GM18511 (cell line): Measurements from ENCODE around the gene DIP2B.
"Not testable (repeated sequence)": the region's sequence is repeated elsewhere in the genome, so short reads cannot be mapped to it uniquely, and the experiment has no call there.

Source experiments
- ATAC-seq: cut with Tn5 transposase; IDR thresholded peaks from one replicate; pipeline ENCODE4 v1.9.1; 2021; ENCODE audit warnings: mild to moderate bottlenecking, moderate library complexity; ENCODE audit not compliant: unreplicated experiment

Gene DIP2B

GRCh38 chr12:50764286-50765094, 259.7 kb downstream of the DIP2B start:
- peak; percentile 45 for ATAC-seq

DNA sequence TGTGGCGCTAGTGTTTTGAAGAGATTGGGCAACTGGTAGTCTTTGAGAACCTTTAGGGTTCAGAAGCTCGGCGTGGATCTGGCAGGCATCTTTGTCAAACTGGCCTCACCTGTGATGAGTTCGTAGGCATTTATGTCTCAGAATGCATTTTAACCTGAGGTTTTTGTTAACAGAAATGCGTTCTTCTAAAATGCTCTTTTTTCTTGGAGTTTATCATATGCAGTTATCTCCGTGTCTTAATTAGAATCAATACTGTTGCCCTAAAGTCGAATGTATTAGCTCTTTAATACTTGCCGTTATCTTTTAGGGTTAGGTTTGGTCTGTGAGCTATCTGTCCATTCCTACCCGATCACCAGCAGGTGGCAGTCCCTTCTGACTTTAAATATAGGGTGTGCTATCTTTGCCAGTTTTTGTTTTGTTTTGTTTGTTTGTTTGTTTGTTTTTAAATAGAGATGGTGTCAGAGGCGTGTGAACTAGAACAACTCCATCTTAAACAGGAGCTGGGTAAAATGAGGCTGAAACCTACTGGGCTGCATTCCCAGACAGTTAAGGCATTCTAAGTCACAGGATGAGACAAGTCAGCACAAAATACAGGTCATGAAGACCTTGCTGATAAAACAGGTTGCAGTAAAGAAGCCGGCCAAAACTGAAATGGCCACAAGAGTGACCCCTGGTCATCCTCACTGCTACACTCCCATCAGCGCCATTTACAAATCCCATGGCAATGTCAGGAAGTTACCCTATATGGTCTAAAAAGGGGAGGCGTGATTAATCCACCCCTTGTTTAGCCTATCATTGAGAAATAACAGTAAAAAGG, 260.5 kb downstream of the DIP2B start:
- peak; percentile 3 for ATAC-seq

GRCh38 chr12:50768391-50768790, 263.6 kb downstream of the DIP2B start:
- no peak for ATAC-seq

DNA sequence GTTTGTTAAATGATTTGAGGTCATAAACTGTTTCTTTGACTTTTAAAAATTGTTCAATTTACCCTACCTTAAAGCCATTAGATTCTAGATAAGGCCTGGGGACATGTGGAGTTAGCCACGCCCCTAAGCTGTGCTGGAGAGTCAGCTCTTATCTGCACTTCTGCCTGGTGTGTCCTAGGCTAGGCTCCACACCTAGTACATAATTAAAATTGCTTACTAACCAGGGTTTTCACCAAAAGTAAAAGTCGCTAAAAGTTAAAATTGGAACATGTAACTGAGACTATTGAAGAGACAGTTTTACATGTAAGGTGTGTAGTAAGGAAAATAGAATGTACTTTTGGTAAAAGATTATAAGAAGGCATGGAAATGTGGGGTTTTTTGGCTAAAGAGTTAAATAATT, 264.0 kb downstream of the DIP2B start:
- ATAC-seq, result not testable (repeated sequence)

- ATAC-seq, result no peak
These were observed 266.6 kb downstream of the DIP2B start for GRCh38 chr12:50771409-50771808.

DNA sequence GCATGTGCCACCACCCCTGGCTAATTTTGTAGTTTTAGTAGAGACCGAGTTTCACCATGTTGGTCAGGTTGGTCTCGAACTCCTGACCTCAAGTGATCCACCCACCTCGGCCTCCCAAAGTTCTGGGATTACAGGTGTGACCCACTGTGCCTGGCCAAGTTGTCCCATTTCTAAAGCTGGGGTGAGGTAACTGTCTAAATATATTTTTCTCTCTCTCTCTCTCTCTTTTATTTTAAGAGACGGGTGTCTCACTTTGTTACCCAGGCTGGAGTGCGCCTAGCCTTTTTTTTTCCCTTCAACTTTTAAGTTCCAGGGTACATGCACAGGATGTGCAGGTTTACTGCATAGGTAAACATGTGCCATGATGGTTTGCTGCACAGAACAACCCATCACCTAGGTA, 267.7 kb downstream of the DIP2B start:
- no peak for ATAC-seq

GRCh38 chr12:50772877-50773276, 268.1 kb downstream of the DIP2B start:
- ATAC-seq, result no peak

GRCh38 chr12:50775251-50775650, 270.5 kb downstream of the DIP2B start:
- no peak for ATAC-seq

- ATAC-seq, result no peak
These were observed 272.3 kb downstream of the DIP2B start for GRCh38 chr12:50776749-50777728.

DNA sequence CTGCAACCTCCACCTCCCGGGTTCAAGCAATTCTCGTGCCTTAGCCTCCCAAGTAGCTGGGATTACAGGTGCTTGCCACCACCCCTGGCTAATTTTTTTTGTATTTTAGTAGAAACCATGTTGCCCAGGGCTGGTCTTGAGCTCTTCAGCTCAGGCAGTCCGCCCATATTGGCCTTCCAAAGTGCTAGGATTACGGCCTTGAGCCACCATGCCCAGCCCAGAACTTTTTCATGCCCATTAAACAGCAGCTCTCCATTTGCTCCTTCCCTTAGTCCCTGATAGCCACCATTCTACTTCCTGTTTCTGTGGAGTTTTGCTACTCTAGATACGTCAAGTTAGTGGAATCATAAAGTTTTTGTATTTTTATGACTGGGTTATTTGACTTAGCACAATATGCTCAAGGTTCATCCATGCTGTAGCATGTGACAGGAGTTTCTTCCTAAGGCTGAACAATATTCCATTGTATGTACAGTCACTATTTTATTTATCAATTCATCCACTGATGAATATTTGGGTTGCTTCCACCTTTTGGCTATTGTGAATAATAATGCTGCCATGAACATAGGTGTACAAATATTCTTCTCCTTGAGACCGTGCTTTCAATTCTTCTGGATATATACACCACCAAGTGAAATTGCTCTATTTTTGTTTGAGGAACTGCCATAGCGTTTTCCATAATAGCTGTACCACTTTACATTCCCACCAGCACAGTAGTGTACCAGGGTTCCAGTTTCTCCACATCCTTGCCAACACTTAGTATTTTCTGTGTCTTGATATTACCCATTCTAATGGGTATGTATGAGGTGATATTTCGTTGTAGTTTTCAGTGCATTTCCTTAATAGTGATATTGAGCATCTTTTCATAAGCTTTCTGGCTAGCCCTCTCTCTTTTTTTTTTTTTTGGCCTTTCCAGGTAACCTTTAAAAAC, 274.1 kb downstream of the DIP2B start:
- ATAC-seq, result no peak

- ATAC-seq, result no peak
These were observed 275.2 kb downstream of the DIP2B start for GRCh38 chr12:50780013-50780412.

DNA sequence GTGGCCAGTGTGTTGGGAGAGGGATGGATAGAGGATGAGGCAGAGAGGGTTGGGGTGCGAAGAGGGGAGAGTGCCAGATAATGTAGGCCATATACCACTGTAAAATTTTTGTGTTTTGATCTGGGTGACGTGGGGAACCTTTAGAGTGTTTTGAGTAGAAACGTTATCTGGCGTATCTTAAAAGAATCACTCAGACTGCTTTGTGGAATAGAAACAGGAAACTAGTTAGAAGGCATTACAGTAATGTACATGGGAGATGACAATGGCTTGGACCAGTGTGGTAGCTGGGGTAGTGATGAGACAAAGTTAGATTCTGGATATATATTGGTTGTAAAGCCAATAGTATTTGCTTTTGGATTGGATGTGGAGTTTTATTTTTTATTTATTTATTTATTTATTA, 279.7 kb downstream of the DIP2B start:
- no peak for ATAC-seq

GRCh38 chr12:50785406-50786001, 280.7 kb downstream of the DIP2B start:
- no peak for ATAC-seq

DNA sequence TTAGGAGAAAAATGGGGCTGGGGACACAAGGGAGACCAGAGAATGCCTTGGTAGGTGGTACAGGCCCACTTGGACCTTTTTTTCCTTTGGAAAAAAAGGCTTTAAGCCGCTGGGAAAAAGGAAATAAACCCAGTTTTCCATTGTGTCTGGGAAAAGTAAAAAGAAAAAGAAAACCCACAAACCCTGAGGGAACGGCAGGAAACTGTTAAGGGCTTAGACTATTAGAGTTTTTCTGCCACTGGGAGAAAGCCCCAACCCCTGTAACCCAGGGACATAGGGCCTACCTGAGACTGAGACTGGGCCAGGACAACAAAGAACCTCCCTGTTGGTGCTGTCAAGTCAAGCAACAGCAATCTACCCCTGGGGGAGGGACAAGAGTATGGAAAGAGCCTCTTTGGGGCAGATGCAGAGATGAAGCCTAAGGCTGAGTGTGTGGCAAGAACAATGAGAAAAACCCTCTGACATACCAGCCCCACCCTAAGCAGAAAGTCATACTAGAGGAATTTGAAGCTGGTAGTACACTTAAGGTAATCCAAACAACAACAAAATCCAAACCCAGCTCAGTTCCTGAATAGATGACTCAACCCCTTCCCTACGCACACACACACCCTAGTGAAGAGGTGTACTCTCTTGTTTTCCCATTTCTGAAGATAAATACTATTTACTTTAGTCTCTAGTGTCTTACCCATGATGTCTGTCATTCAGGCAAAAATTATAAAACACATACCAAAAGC, 281.9 kb downstream of the DIP2B start:
- ATAC-seq, result no peak

DNA sequence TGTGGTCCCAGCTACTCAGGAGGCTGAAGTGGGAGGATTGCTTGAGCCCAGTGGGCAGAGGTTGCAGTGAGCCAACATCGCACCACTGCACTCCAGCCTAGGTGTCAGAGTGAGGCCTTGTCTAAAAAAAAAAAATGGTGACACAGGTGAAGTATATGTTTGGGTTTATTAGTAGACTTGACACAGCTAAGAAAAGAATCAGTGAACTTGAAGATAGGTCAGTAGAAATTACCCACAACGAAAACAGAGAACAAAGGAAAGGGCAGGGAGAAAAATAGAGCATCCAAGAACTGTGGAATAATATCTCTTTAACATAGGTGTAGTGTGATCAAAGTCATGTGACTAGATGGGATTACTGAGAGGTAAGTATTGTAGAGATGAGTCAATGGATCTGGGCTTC, 282.8 kb downstream of the DIP2B start:
- no peak for ATAC-seq

GRCh38 chr12:50788561-50788960, 283.8 kb downstream of the DIP2B start:
- ATAC-seq, result no peak

- ATAC-seq, result no peak
These were observed 285.3 kb downstream of the DIP2B start for GRCh38 chr12:50790081-50790480.
